Measurements from ENCODE around the gene PCDHA1. TPM values are rescaled to one million over a fixed set of nuclear protein-coding genes. Genes with fewer than 3 reads are reported as not detected.

Gene PCDHA1
- total RNA-seq, 1 experiment from 2014 or later, result not detected

- H3K4me2 ChIP-seq (ENCODE audit: low read length), result no peak within 1 kb of the TSS
- no peaks in the 10 kb centered on the region for H4K20me1 ChIP-seq (ENCODE audit: insufficient read depth)
- ChIA-PET RAD21 (ENCODE audit: low non-redundant PET in 1 of 2, low total read pairs in 2 of 2, uncharacterized antibody in 2 of 2, unreplicated experiment in 2 of 2) (interaction anchor here in 1 of 2 experiments (1.4 kb wide), 1 partner anchor 159 kb away, joined by 3 read pairs; no protein-coding TSS in a partner anchor), CTCF (interaction anchor here (1.4 kb wide), 1 partner anchor 158 kb away, joined by 3 read pairs; no protein-coding TSS in a partner anchor), POLR2A (interaction anchor here (2.1 kb wide), 1 partner anchor 158 kb away, joined by 4 read pairs; no protein-coding TSS in a partner anchor)
- H3K4me3 ChIP-seq (replicated peaks in 1 of 2; ENCODE audit: low read depth in 1 of 2, low read length in 2 of 2), result no peak within 1 kb of the TSS
- intact Hi-C loops (cut with micrococcal nuclease), result loop anchor here (1.0 kb wide), 1 partner anchor 159 kb away; no protein-coding TSS in a partner anchor
- ATAC-seq (no peak), DNase-seq (ENCODE audit: low read depth, low spot score) (no peak)
- H3K27ac ChIP-seq (ENCODE audit: low read depth, low read length), result no peak within 1 kb of the TSS
- H3K9ac ChIP-seq (ENCODE audit: low read length), result no peak within 1 kb of the TSS
- H3K9me3 ChIP-seq (ENCODE audit: control insufficient read depth in 1 of 2, insufficient read depth in 1 of 2, low read depth in 1 of 2, low read length in 2 of 2), result no peaks in the 10 kb centered on the region
- no peaks in the 10 kb centered on the region; the same call in 1 of the 2 replicates for H3K9me2 ChIP-seq (ENCODE audit: insufficient read depth)
- H3K4me1 ChIP-seq (ENCODE audit: control insufficient read depth in 1 of 2, insufficient read depth in 2 of 2, low read length in 2 of 2), result no peaks in the 10 kb centered on the region
- H3K27me3 ChIP-seq (ENCODE audit: insufficient read depth, low read length), result no peaks in the 10 kb centered on the region
- H2AFZ ChIP-seq (ENCODE audit: low read depth, low read length, poor library complexity, severe bottlenecking), result no peak within 1 kb of the TSS
- TF ChIP-seq ELF1 (IDR thresholded peaks at IDR 0.05; ENCODE audit: borderline replicate concordance, low read depth), result no peak
- TF ChIP-seq, protein P1, sequence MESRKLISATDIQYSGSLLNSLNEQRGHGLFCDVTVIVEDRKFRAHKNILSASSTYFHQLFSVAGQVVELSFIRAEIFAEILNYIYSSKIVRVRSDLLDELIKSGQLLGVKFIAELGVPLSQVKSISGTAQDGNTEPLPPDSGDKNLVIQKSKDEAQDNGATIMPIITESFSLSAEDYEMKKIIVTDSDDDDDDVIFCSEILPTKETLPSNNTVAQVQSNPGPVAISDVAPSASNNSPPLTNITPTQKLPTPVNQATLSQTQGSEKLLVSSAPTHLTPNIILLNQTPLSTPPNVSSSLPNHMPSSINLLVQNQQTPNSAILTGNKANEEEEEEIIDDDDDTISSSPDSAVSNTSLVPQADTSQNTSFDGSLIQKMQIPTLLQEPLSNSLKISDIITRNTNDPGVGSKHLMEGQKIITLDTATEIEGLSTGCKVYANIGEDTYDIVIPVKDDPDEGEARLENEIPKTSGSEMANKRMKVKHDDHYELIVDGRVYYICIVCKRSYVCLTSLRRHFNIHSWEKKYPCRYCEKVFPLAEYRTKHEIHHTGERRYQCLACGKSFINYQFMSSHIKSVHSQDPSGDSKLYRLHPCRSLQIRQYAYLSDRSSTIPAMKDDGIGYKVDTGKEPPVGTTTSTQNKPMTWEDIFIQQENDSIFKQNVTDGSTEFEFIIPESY (IDR thresholded peaks at IDR 0.05; ENCODE audit: extremely low read depth, insufficient replicate concordance, low read length), result no peak
- TF ChIP-seq EGR1 (IDR thresholded peaks at IDR 0.05; ENCODE audit: low read depth), result no peak
- TF ChIP-seq CTCF (IDR thresholded peaks at IDR 0.05 in 2 of 3, conservative IDR thresholded peaks at IDR 0.05 in 1 of 3; ENCODE audit: borderline replicate concordance in 1 of 3, insufficient read depth in 1 of 3, low read depth in 2 of 3, low read length in 2 of 3), result no peak
- BruUV-seq (replicated peaks), result no TSS peak
- no peaks in the 10 kb centered on the region for H3K79me2 ChIP-seq (ENCODE audit: insufficient read depth, low read length)
- H3K36me3 ChIP-seq (ENCODE audit: control insufficient read depth in 1 of 2, insufficient read depth in 2 of 2, low read length in 2 of 2), result no peaks in the 10 kb centered on the region
Measured at GRCh38 chr5:140881889-140882590, 96.1 kb downstream of the PCDHA1 start, which contains the start of gene PCDHA13. TSS of gene PCDHA13 (plus strand) at chr5:140882124. CDS start at chr5:140882269, 145 bp downstream.

All from HCT116 (cell line).